ENCODE results near the gene ADAM10.
A peak's percentile ranks its signal among the peaks of the same experiment; 100 is the strongest.

The ADAM10 gene

DNA sequence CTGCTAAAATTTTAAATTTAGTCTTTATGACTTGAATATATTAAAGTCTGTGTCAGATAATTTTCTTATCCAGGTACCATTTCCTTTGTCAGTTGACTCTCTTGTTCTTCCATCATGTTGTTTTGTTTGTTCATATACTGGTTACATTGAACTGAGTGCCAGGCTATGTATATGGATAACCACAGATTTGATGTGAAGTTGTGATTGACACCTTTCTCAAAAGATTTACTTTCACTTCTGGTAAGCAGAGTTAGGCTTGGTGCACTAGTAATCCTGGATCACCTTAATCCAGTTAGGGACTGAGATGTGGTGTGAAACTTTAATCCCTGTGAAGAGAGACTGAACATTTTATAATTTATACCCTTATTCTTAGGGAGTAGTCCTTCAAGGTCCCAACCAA lies 99.4 kb downstream of the ADAM10 start:
- no peak for TF ChIP-seq POLR2A (IDR thresholded peaks at IDR 0.05; ENCODE audit: low read depth, low read length)
- TF ChIP-seq POLR2AphosphoS5 (IDR thresholded peaks at IDR 0.05; ENCODE audit: low read depth, low read length) = no peak
- TF ChIP-seq TAF1 (IDR thresholded peaks at IDR 0.05; ENCODE audit: borderline replicate concordance, low read depth, low read length) = no peak
- FAIRE-seq = no peak
- DNase-seq (ENCODE audit: insufficient read length) = no peak

DNA sequence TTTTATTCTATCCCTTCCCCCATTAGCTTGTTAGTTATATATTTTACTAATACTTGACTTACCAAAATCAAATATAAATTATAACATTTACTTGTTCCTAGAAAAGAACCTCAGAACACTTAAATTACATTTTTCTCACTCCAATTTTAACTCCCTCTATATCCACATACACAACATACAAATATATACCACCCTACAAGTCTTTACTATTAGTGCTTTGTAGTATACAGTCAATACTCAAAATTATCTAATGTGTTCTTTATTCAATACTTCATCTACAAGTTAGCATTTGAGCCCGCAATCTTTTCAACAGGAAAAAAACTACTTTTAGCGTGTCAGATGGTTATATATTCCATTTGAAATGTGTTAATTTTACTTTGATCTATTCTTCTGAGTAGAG lies 100.3 kb downstream of the ADAM10 start:
- DNase-seq (ENCODE audit: insufficient read length) (no peak), FAIRE-seq (no peak)
- TF ChIP-seq POLR2A (IDR thresholded peaks at IDR 0.05; ENCODE audit: low read depth, low read length) = no peak
- no peak for TF ChIP-seq POLR2AphosphoS5 (IDR thresholded peaks at IDR 0.05; ENCODE audit: low read depth, low read length)
- TF ChIP-seq TAF1 (IDR thresholded peaks at IDR 0.05; ENCODE audit: borderline replicate concordance, low read depth, low read length) = no peak

- DNase-seq (ENCODE audit: insufficient read length) (no peak), FAIRE-seq (no peak)
Observed at GRCh38 chr15:58643996-58644395, 105.5 kb downstream of the ADAM10 start.

GRCh38 chr15:58641660-58642059 lies 107.8 kb downstream of the ADAM10 start:
- FAIRE-seq (no peak), DNase-seq (ENCODE audit: insufficient read length) (no peak)
- TF ChIP-seq TAF1 (IDR thresholded peaks at IDR 0.05; ENCODE audit: borderline replicate concordance, low read depth, low read length) (no peak), POLR2AphosphoS5 (IDR thresholded peaks at IDR 0.05; ENCODE audit: low read depth, low read length) (no peak), POLR2A (IDR thresholded peaks at IDR 0.05; ENCODE audit: low read depth, low read length) (no peak)

More at GRCh38 chr15:58643996-58644395, 105.5 kb downstream of the ADAM10 start:
- TF ChIP-seq POLR2AphosphoS5 (IDR thresholded peaks at IDR 0.05; ENCODE audit: low read depth, low read length) = no peak

DNA sequence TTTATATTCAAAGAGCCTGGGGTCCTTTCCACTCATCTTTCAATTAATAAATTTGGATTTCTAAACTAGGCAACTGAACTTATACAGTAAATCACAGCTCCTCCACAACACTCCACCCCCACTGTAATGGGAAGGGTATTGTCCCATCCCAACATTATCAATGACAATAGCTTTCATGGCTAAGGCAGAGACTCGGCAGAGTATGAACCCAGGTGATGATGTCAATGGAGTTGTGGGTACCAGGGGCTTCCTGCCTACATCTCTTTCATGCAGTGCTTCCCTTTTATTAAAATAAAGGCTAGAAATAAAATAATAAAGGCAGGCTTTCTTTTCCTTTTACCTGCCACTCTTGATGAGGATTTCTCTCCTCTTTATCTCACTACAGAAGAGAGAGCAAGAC lies 109.5 kb downstream of the ADAM10 start:
- TF ChIP-seq POLR2A (IDR thresholded peaks at IDR 0.05; ENCODE audit: low read depth, low read length) (no peak), TAF1 (IDR thresholded peaks at IDR 0.05; ENCODE audit: borderline replicate concordance, low read depth, low read length) (no peak), POLR2AphosphoS5 (IDR thresholded peaks at IDR 0.05; ENCODE audit: low read depth, low read length) (no peak)
- FAIRE-seq (no peak), DNase-seq (ENCODE audit: insufficient read length) (no peak)

GRCh38 chr15:58639002-58639756 lies 110.3 kb downstream of the ADAM10 start:
- no peak for FAIRE-seq
- TF ChIP-seq TAF1 (IDR thresholded peaks at IDR 0.05; ENCODE audit: borderline replicate concordance, low read depth, low read length) = no peak
- TF ChIP-seq POLR2AphosphoS5 (IDR thresholded peaks at IDR 0.05; ENCODE audit: low read depth, low read length) = no peak
- no peak for TF ChIP-seq POLR2A (IDR thresholded peaks at IDR 0.05; ENCODE audit: low read depth, low read length)
- no peak for DNase-seq (ENCODE audit: insufficient read length)

- DNase-seq (ENCODE audit: insufficient read length) (no peak), FAIRE-seq (no peak)
- TF ChIP-seq POLR2A (IDR thresholded peaks at IDR 0.05; ENCODE audit: low read depth, low read length) = no peak
- TF ChIP-seq TAF1 (IDR thresholded peaks at IDR 0.05; ENCODE audit: borderline replicate concordance, low read depth, low read length) = no peak
- TF ChIP-seq POLR2AphosphoS5 (IDR thresholded peaks at IDR 0.05; ENCODE audit: low read depth, low read length) = no peak
Observed at GRCh38 chr15:58632789-58633188, 116.7 kb downstream of the ADAM10 start.

DNA sequence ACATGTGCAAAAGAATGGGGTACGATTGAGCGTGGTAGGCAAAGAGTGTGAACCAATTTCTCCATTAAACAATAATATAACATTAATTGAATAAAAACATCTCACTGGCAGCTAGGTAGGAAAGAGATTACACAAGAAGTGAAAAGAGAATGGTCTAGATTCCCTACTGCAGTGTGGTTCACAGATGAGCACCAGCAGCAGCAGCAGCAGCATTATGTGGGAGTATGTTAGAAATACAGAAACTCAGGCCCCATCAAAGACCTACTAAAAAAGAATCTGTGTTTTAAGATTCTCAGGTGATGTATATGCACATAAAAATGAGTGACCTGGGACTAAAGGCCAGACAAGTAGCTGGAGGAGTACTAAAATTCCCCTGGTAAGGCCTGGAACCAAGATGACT lies 118.2 kb downstream of the ADAM10 start:
- FAIRE-seq = peak; percentile 48
- TF ChIP-seq POLR2AphosphoS5 (IDR thresholded peaks at IDR 0.05; ENCODE audit: low read depth, low read length) (no peak), POLR2A (IDR thresholded peaks at IDR 0.05; ENCODE audit: low read depth, low read length) (no peak), TAF1 (IDR thresholded peaks at IDR 0.05; ENCODE audit: borderline replicate concordance, low read depth, low read length) (no peak)
- no peak for DNase-seq (ENCODE audit: insufficient read length)

GRCh38 chr15:58629625-58630024 lies 119.9 kb downstream of the ADAM10 start:
- TF ChIP-seq POLR2AphosphoS5 (IDR thresholded peaks at IDR 0.05; ENCODE audit: low read depth, low read length) = no peak
- TF ChIP-seq POLR2A (IDR thresholded peaks at IDR 0.05; ENCODE audit: low read depth, low read length) = no peak
- TF ChIP-seq TAF1 (IDR thresholded peaks at IDR 0.05; ENCODE audit: borderline replicate concordance, low read depth, low read length) = no peak
- FAIRE-seq = no peak

DNA sequence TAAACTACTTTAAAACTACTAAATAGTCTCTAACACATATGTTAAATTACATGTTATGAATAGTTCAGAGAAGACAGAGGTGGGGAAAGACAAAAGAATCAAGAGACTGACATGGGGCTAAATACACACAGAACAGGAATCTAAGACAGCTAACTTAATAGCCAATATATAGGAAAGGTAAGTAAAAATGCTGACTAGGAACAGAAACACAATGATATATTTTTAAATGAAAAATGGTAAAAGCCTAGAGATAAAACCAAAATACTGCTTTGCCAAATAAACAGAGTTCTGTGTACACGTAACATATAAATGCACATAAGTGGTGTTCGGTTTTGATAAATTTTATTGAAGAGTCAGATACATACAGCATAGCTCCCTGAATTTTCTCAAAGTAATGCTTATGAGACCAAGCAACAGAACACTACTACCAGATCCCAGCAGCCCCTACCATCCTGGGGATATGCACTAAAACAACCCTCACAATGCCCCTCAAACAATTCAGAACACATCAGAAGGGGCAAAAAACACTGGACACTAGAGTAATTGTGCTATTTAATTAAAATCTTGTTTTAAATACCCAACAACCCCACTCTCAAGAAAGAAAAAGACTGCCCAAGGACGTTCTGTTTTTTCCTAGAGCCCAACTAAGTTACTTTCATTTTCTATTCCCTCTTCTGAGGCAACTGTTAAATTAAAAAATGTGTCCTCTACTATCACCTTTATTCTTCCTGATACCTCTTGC lies 121.1 kb downstream of the ADAM10 start:
- TF ChIP-seq POLR2A (IDR thresholded peaks at IDR 0.05; ENCODE audit: low read depth, low read length) = no peak
- no peak for TF ChIP-seq TAF1 (IDR thresholded peaks at IDR 0.05; ENCODE audit: borderline replicate concordance, low read depth, low read length)
- no peak for TF ChIP-seq POLR2AphosphoS5 (IDR thresholded peaks at IDR 0.05; ENCODE audit: low read depth, low read length)
- FAIRE-seq = peak; percentile 85
- no peak for DNase-seq (ENCODE audit: insufficient read length)

More at GRCh38 chr15:58629625-58630024, 119.9 kb downstream of the ADAM10 start:
- no peak for DNase-seq (ENCODE audit: insufficient read length)

DNA sequence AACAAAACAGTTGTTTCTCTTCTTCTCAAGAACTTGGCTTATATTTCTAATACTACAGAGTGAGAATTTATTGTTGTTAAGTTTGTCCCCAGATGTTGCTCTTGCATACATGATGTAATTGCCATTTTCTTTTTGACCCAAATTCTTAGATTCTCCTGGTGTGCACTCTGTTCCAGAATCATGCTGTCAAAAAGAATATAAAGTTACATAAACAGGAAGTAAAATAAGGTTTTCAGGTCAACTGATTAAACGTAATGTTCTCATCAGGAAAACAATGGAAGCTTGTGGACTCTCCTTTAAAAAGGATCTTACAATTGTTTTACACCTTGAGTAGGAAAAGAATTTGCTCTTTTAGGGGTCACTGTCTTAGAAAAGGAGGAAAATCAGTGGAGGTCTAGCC lies 121.8 kb downstream of the ADAM10 start:
- no peak for TF ChIP-seq TAF1 (IDR thresholded peaks at IDR 0.05; ENCODE audit: borderline replicate concordance, low read depth, low read length)
- no peak for DNase-seq (ENCODE audit: insufficient read length)
- peak; percentile 33 for FAIRE-seq

DNA sequence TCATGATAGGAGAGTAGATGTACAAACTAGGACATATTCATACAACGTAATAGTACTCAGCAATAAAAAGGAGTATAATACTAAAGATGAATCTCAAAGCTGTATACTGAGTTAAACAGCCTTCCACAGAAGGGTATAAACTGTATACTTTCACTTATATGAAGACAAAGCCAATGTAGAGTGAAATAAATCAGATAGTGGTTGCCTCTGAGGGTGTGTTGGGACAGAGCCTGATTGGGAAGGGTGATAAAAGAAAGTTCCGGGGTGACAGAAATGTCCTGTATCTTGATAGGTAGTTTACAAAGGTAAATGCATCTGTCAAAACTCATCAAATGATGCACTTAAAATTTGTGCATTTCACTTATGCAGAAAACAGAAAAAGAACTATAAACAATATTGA lies 122.5 kb downstream of the ADAM10 start:
- no peak for FAIRE-seq
- DNase-seq (ENCODE audit: insufficient read length) = no peak
- TF ChIP-seq TAF1 (IDR thresholded peaks at IDR 0.05; ENCODE audit: borderline replicate concordance, low read depth, low read length) = no peak
- no peak for TF ChIP-seq POLR2AphosphoS5 (IDR thresholded peaks at IDR 0.05; ENCODE audit: low read depth, low read length)
- TF ChIP-seq POLR2A (IDR thresholded peaks at IDR 0.05; ENCODE audit: low read depth, low read length) = no peak

All from GM12892 (cell line).